CD4-positive, alpha-beta T cell treated with Interleukin-4 for 4 hours (primary cell): ENCODE results near the gene SPSB1.
"Not testable (repeated sequence)": the region's sequence is repeated elsewhere in the genome, so short reads cannot be mapped to it uniquely, and the experiment has no call there.

ENCODE experiments used
- DNase-seq: peaks from one replicate; pipeline ENCODE4 v3.0.0-alpha.2; 2020

Gene SPSB1

DNA sequence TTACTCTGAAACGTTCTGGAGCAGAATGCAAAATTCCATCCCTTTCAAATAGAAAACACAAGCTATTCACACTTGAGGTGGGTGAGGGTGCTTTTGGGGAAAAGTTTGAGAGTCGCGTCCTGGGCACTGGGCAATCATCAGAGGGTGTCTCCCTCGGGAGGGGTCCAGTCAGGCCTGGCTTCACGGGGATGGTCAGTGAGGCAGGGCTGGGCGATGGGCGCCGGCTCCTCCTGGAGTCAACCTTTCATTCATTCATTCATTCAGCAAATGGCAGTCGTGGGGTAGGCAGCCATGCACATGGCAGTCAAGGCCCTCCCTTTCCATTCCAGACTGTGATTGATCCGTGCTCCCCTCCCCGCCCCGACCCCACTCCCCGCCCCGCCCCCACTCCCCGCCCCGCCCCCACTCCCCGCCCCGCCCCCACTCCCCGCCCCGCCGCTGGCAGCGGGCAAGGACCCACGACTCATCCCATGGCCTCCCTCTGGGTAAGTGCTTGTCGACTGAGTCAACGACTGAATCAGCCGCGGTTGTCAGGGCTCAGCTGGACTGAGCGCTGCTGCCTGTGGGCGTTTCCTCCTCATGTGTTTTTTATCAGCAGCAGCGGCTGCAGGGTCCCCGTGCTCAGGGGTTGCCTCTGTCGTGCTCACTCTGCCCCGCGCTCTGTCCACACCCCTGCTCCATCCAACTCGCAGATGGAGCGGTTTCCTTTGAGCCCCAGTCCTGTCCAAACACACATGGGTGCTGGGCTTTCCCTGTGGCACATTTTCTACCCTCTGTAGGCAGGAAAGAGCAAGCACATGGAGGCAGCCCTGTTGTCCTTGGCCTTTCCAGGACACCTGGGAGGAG, 12.5 kb upstream of the SPSB1 start:
- DNase-seq, result peak; percentile 42

DNA sequence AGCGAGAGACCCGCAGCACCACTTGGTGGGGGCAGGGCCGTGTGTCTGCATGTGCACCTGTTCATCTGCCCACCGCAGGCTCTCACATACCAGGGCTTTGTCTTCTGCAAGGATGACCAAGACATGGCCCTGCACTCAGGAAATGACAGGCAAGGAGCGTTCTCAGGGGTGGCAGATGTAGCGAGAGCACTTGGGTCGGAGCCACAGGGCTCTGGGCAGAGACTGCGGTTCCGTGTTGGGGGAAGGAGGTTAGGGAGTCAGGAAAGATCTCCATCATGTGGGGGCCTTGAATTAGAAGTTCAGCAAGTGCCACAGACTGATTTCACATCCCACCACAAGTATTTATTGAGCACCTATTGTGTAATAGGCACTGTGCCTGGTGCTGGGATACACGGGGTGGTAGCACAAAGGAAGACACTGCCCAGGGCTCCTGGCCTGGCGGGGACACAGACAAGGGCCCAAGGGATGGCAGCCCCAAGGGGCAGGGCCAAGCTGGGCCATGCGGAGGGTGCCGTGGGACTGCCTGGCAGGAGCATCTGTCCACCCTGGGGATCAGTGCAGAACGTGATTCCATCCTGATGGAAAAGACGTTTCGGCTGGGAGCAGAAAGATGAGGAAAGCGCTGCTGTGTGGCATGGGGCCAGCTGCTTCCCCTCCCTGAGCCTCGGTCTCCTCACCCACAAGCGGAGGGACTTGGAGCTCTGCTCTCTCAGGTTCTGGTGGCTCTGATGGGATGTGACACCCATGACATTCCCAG, 11.4 kb upstream of the SPSB1 start:
- DNase-seq, result no peak

DNA sequence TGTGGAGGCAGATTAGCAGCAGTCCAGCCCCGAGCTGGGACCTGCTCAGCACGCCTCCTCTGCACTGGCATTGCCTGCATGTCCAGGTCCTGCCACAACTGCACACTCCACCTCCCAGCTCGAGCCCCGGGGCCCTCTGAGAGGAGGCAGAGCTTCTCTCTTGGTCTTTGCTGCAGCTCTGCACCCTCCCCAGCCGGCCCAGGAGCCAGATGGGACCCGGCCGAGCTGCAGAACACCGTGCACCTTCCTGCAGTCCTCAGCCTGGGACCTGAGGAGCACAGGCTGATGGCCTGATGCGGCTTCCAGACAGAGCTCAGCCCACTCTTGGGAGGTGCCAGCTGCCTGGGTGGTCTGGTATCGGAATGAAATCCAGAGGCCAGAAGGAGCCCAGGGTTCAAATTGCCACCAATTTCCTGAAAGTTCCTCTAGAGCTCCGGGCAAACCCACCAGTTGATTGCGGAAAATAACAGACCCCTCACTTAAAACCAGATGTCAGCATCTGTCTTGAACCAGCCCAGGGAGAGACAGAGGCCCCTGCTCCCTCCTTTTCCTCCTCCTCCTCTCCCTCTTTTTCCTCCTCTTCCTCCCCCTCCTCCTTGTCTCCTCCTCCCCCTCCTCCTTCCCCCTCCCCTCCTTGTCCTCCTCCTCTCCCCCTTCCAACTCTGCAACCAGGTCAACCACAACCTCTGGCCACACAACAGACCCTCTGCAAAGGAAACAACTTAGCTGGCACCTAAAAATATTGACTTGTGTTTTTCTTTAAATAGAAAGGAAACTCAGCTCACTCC, 10.6 kb upstream of the SPSB1 start:
- DNase-seq, result no peak

DNA sequence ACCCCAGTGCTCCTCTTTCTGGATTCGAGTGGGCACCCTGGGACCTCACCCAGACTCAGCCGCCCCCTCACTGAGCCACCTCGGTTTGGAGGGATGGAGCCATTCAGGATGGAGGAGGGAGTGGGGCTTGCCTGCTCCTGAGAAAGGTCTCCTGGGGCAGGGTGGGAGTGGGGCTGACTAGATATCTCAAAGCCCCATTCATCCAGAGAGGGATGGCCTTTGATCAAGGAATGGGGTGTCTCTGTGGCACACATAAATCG, 10.1 kb upstream of the SPSB1 start:
- no peak for DNase-seq

- peak; percentile 23 for DNase-seq
These were observed 8.6 kb upstream of the SPSB1 start for GRCh38 chr1:9284061-9284460.

- no peak for DNase-seq
These were observed 6.1 kb upstream of the SPSB1 start for GRCh38 chr1:9286556-9286955.

GRCh38 chr1:9289090-9289534, 3.6 kb upstream of the SPSB1 start:
- peak; percentile 80 for DNase-seq

DNA sequence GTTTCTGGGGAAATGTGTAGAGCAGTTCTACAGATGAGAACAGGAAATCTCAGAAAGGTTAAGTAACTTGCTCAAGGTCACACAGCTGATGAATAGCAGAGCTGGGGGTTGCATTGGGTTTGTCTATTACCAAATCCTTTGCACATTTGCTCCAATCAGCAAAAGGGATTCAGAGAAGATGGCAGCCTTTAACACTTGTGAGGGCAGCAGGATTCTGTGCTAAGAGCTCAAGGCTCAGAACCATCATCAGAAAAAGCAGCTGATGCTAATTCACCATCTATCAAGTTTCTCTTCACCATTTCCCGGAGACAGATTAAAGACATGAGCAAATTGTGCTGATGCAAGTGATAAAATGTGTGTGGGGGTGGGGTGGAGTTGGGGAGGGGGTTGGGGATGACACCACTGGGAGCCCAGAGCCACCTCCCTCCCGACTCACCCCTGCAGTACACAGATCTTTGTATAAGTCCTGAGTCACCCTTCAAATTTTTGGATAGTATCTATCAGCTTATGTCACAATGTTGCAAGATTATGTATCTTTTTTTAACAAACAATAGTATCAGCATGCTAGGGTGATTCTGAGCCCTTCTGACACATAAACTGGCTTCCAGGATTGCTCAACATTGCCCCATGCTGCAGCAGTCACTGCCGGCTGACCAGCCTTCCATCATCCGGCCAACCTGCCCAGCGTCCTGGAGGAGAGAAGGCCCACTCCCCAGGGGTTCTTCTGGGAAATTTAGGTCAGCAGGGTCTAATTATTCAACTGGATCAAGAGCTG, 2.8 kb upstream of the SPSB1 start:
- DNase-seq, result peak; percentile 24

DNA sequence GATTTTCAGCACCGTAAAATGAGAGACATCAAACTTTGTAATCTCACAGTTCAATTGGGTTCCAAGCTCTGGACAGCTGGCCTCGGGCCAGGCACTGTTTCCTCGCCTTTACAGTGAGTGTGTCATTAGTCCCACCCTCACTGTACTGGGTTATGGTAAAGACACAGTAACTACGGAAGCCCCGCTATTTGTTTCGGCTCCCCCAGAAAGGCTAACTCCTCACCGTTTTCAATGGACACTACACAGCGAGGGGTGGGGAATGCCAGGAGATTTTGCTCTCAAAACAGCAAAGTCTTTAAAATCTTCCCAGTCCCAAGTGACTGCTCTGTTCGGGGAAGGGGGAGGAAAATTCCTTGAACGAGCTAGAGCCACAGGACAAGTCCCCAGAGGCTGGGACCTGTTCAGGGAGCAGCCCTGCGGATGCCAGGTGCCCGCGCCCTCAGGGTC, 757 bp upstream of the SPSB1 start:
- DNase-seq, result no peak

- no peak for DNase-seq
These were observed 493 bp downstream of the SPSB1 start for GRCh38 chr1:9293241-9293532.

- DNase-seq, result peak; percentile 30
These were observed 1.1 kb downstream of the SPSB1 start for GRCh38 chr1:9293533-9294404.

DNA sequence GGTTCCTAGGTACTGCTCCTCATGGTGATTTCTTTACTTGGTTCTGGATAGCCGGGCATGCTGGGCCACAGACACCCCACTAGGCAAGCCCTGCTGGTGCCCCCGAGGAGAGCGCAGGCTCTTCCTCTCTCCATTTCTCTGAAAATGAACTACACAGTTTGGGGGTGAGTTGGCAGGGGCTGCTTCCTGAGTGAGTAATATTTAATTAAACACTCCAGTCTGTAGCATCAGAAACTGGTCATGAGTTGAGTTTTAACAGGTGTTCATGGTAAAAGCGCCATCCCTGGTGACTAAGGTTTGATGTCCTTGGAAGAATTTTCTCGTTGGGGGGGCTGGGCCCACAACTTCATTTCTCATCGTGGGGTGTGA, 1.7 kb downstream of the SPSB1 start:
- peak; percentile 37 for DNase-seq

DNA sequence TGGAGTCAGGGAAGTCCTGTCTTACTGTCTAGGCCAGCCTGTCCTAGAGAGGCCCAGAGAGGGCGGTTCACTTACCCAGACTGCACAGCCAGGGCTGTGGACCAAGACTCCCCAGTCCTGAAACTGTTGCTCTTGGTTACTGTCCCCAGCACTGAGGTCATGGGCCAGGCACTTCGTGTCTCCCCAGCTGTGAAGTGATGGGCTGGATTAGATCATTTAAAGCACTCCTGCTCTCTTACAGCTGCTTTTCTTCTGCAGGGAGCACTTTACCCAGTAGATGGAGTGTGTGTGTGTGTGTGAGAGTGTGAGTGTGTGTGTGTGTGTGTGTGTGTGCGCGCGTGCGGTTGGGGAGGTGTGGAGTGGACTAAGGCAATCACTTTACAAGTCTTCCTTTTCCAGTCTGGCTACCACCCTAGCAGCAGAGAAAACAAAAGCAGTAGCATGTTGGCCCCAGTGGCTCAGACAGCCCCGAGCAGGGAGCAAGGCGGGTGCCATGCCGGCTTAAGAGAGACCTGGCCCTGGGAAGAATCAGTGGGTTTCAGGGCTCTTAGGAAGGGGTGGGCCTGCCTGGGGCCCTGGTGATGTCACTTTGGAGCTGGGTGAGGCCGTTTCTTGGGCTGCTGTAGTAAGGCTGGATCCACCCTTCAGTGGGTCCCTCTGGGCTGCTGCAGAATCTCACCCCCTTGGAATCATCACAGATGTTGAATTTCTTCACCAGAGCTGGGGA, 2.4 kb downstream of the SPSB1 start:
- peak; percentile 20 for DNase-seq

DNA sequence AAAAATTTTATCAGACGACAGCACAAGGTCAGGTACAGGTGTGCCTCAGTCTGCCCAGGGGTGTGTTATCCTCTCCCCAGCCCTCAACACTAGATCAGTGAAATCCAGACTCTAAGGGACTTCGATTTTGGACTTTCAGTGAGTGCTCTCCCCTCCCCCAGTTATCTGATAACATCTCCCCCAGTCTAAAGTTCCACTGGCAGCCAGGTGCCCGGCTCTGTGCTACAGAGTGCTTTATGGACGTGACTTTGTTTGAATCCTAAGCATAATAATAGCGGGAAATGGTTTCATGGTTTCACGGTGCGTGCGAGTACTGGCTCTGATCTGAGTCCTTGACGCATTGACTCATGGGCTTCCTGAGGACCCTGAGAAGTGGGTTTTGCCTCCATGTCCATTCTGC, 3.2 kb downstream of the SPSB1 start:
- no peak for DNase-seq

- no peak for DNase-seq
These were observed 4.2 kb downstream of the SPSB1 start for GRCh38 chr1:9296850-9297249.

GRCh38 chr1:9297831-9298230, 5.1 kb downstream of the SPSB1 start:
- DNase-seq, result no peak

- no peak for DNase-seq
These were observed 5.6 kb downstream of the SPSB1 start for GRCh38 chr1:9298282-9298681.

GRCh38 chr1:9299571-9300541, 7.2 kb downstream of the SPSB1 start:
- DNase-seq, result not testable (repeated sequence)

- DNase-seq, result no peak
These were observed 7.9 kb downstream of the SPSB1 start for GRCh38 chr1:9300573-9300972.
